HepG2 (cell line): Measurements from ENCODE around the gene APEX2. TPM values are rescaled to one million over a fixed set of nuclear protein-coding genes. Genes with fewer than 3 reads are reported as not detected.

ENCODE experiments used
- ARHGAP35 ChIP-seq: sonication (generic); formaldehyde crosslinking; IDR thresholded peaks from 2 replicates; pipeline ENCODE4 v1.9.0; 2022; ENCODE audit warnings: mild to moderate bottlenecking, inconsistent platforms, moderate library complexity, missing genetic modification reagents, borderline replicate concordance
- ARNTL ChIP-seq: sonication (generic); formaldehyde crosslinking; IDR thresholded peaks from 2 replicates; pipeline ENCODE4 v1.4.0; 2020; ENCODE audit warnings: mild to moderate bottlenecking, missing genetic modification reagents
- ETV6 ChIP-seq: sonication (generic); formaldehyde crosslinking; conservative IDR thresholded peaks from 2 replicates; pipeline ENCODE4 v1.4.0; 2020; ENCODE audit warnings: missing genetic modification reagents
- FOXK1 ChIP-seq: sonication (generic); formaldehyde crosslinking; IDR thresholded peaks from 2 replicates; pipeline ENCODE4 v1.4.0; 2020; ENCODE audit warnings: low read depth, missing genetic modification reagents, borderline replicate concordance
- GABPA ChIP-seq, 2 experiments: IDR thresholded peaks; 2 replicates each; pipeline ENCODE4 v1.6.1; 2011 to 2016; ENCODE audit warnings: low read depth in 2 of 2, low read length in 1 of 2, missing biosample characterization in 1 of 2, missing genetic modification characterization in 1 of 2
- HMGXB4 ChIP-seq, 2 experiments: sonication (generic) in 1 of 2; formaldehyde crosslinking in 1 of 2; IDR thresholded peaks; 2 replicates each; pipeline versions ENCODE4 v1.4.0 to v1.6.1; 2018 to 2020; ENCODE audit warnings: missing genetic modification reagents in 2 of 2, borderline replicate concordance in 1 of 2, low read depth in 1 of 2, mild to moderate bottlenecking in 1 of 2, missing biosample characterization in 1 of 2
- IRX3 ChIP-seq: sonication (generic); formaldehyde crosslinking; IDR thresholded peaks from 2 replicates; pipeline ENCODE4 v1.8.1; 2023; ENCODE audit warnings: mild to moderate bottlenecking, low read depth, missing genetic modification reagents, borderline replicate concordance
- ISL2 ChIP-seq: sonication (generic); formaldehyde crosslinking; IDR thresholded peaks from 2 replicates; pipeline ENCODE4 v1.5.0; 2020; ENCODE audit warnings: missing genetic modification reagents
- NFIC ChIP-seq: IDR thresholded peaks from 2 replicates; pipeline ENCODE4 v1.6.1; 2012; ENCODE audit warnings: mild to moderate bottlenecking, low read length, inconsistent platforms
- NONO ChIP-seq, 2 experiments: fragments of 450-650 bp in 1 of 2; sonication (generic) in 1 of 2; formaldehyde crosslinking in 1 of 2; IDR thresholded peaks in 1 of 2; conservative IDR thresholded peaks in 1 of 2; 2 replicates each; pipeline versions ENCODE4 v1.6.1 to v1.8.0; 2017 to 2022; ENCODE audit warnings: mild to moderate bottlenecking in 1 of 2, missing genetic modification reagents in 1 of 2, moderate library complexity in 1 of 2
- PAXIP1 ChIP-seq: sonication (generic); formaldehyde crosslinking; conservative IDR thresholded peaks from 2 replicates; pipeline ENCODE4 v1.4.0; 2020; ENCODE audit warnings: mild to moderate bottlenecking, missing genetic modification reagents, moderate library complexity
- POGZ ChIP-seq: sonication (generic); formaldehyde crosslinking; IDR thresholded peaks from 2 replicates; pipeline ENCODE4 v1.4.0; 2020; ENCODE audit warnings: mild to moderate bottlenecking, missing genetic modification reagents
- TFDP2 ChIP-seq: sonication (generic); formaldehyde crosslinking; IDR thresholded peaks from 2 replicates; pipeline ENCODE4 v1.4.0; 2020; ENCODE audit warnings: missing genetic modification reagents
- TIGD3 ChIP-seq: sonication (generic); formaldehyde crosslinking; IDR thresholded peaks from 2 replicates; pipeline ENCODE4 v1.5.1; 2020; ENCODE audit warnings: mild to moderate bottlenecking, missing genetic modification reagents, borderline replicate concordance
- WIZ ChIP-seq: sonication (generic); formaldehyde crosslinking; IDR thresholded peaks from 2 replicates; pipeline ENCODE4 v1.5.1; 2020; ENCODE audit warnings: mild to moderate bottlenecking, missing genetic modification reagents
- ZMAT3 ChIP-seq: sonication (generic); formaldehyde crosslinking; conservative IDR thresholded peaks from 2 replicates; pipeline ENCODE4 v1.7.0; 2021; ENCODE audit warnings: missing genetic modification reagents
- ZNF543 ChIP-seq: sonication (generic); formaldehyde crosslinking; IDR thresholded peaks from 2 replicates; pipeline ENCODE4 v1.4.0; 2020; ENCODE audit warnings: mild to moderate bottlenecking, missing genetic modification reagents
- ZNF549 ChIP-seq: sonication (generic); formaldehyde crosslinking; IDR thresholded peaks from 2 replicates; pipeline ENCODE4 v1.5.0; 2020; ENCODE audit warnings: missing genetic modification reagents
- ZNF713 ChIP-seq: sonication (generic); formaldehyde crosslinking; IDR thresholded peaks from 2 replicates; pipeline ENCODE4 v1.4.0; 2020; ENCODE audit warnings: mild to moderate bottlenecking, missing genetic modification reagents
- polyA plus RNA-seq, 8 experiments: library from polyadenylated mRNA; depleted of rRNA in 3 of 8; stranded (reverse) in 7 of 8; unstranded in 1 of 8; fragments of >200 nt; fragmentation: Illumina TruSeq in 4 of 8; extraction: Trizol in 4 of 8; gene quantifications; 2 replicates each; pipeline versions ENCODE4 v1.2.1 to v1.2.3, GENCODE V29; 2011 to 2016; ENCODE audit warnings: low read depth in 4 of 8, missing spikeins in 1 of 8, mixed read lengths in 1 of 8; ENCODE audit not compliant: insufficient read depth in 1 of 8
- total RNA-seq, 5 experiments: library from RNA; depleted of rRNA; stranded (reverse); fragments of >200 nt; fragmentation: Illumina TruSeq; extraction: Trizol; gene quantifications; 2 replicates each; pipeline ENCODE4 v1.2.3, GENCODE V29; 2016; ENCODE audit warnings: low read depth in 1 of 5

The APEX2 gene
- total and polyA plus RNA-seq, 2 of the 13 experiments (the other 11 are each of a cell fraction or from before 2014, with no cell fraction given), result 12.7 to 17.8 TPM

GRCh38 chrX:54999717-55000598 is at the start of gene APEX2 (continued):
- 0 out of 2 replicates have a peak, but pooled peaks have one; percentile 22 for TF ChIP-seq PAXIP1 (CRISPR knock-in tag)
- no peak for TF ChIP-seq TIGD3
- TF ChIP-seq ZMAT3 (CRISPR knock-in tag), result 0 out of 2 replicates have a peak, but pooled peaks have one; percentile 38
- no peak for TF ChIP-seq NFIC
- no peak for TF ChIP-seq ETV6 (CRISPR knock-in tag)
- peak in 1 of 2 experiments; percentile 35; a peak in 1 of 4 replicates for TF ChIP-seq HMGXB4 (CRISPR knock-in tag; IDR thresholded peaks at IDR 0.05; ENCODE audit: borderline replicate concordance in 1 of 2, low read depth in 1 of 2)
- TF ChIP-seq NONO (IDR thresholded peaks at IDR 0.05), result no peak
- peak; percentile 27; the same call in 1 of the 2 replicates for TF ChIP-seq NONO (CRISPR knock-in tag; conservative IDR thresholded peaks at IDR 0.05)
- TF ChIP-seq POGZ (CRISPR knock-in tag), result 0 out of 2 replicates have a peak, but pooled peaks have one; percentile 26
- TF ChIP-seq WIZ (CRISPR knock-in tag), result no peak
- peak; percentile 61; the same call in 1 of the 2 replicates for TF ChIP-seq TFDP2 (CRISPR knock-in tag)
- TF ChIP-seq ARNTL (CRISPR knock-in tag), result 0 out of 2 replicates have a peak, but pooled peaks have one; percentile 25
- no peak for TF ChIP-seq ZNF549 (CRISPR knock-in tag)
- no peak for TF ChIP-seq ISL2 (CRISPR knock-in tag)
- TF ChIP-seq ZNF713 (CRISPR knock-in tag), result no peak
- 0 out of 2 replicates have a peak, but pooled peaks have one; percentile 29 for TF ChIP-seq ZNF543 (CRISPR knock-in tag)
- peak; percentile 51 for TF ChIP-seq GABPA (IDR thresholded peaks at IDR 0.05; ENCODE audit: low read depth, low read length)
- peak; percentile 81 for TF ChIP-seq GABPA (CRISPR knock-in tag; IDR thresholded peaks at IDR 0.05; ENCODE audit: low read depth)
- TF ChIP-seq IRX3, result no peak
- no peak for TF ChIP-seq ARHGAP35 (CRISPR knock-in tag)
- TF ChIP-seq FOXK1 (CRISPR knock-in tag), result no peak
